KBM-7 (cell line): ENCODE measurements around the gene PCSK6.

ENCODE experiments used
- DNase-seq: peaks from one replicate; pipeline ENCODE4 v3.0.0-alpha.2; 2015
- in situ Hi-C: fragments of 300-500 bp; cut with MboI; formaldehyde crosslinking; loops from 2 replicates; pipeline ENCODE4 v1.14.3; 2020; ENCODE audit warnings: low sequenced_read_pairs, low pct_unique_long_range_greater_than_20kb, mixed read lengths

Gene PCSK6

GRCh38 chr15:101525087-101525669 is 35.7 kb upstream of the PCSK6 start:
- in situ Hi-C loops: no loop called here
- no peak for DNase-seq

- in situ Hi-C loops: no loop called here
- no peak for DNase-seq
Measured at GRCh38 chr15:101523560-101523940, 34.0 kb upstream of the PCSK6 start.

- DNase-seq: no peak
- in situ Hi-C loops: no loop called here
Measured at GRCh38 chr15:101522621-101523559, 33.4 kb upstream of the PCSK6 start.

GRCh38 chr15:101522091-101522490 is 32.6 kb upstream of the PCSK6 start:
- in situ Hi-C loops: no loop called here
- DNase-seq: no peak

GRCh38 chr15:101521591-101521990 is 32.1 kb upstream of the PCSK6 start:
- in situ Hi-C loops: no loop called here
- DNase-seq: peak; percentile 95

GRCh38 chr15:101521069-101521468 is 31.6 kb upstream of the PCSK6 start:
- no peak for DNase-seq
- in situ Hi-C loops: no loop called here

GRCh38 chr15:101520395-101520794 is 30.9 kb upstream of the PCSK6 start:
- in situ Hi-C loops: no loop called here
- no peak for DNase-seq

- no peak for DNase-seq
- in situ Hi-C loops: no loop called here
Measured at GRCh38 chr15:101517504-101517903, 28.0 kb upstream of the PCSK6 start.

- DNase-seq: no peak
- in situ Hi-C loops: no loop called here
Measured at GRCh38 chr15:101514318-101514717, 24.8 kb upstream of the PCSK6 start.

- in situ Hi-C loops: no loop called here
Measured at GRCh38 chr15:101511717-101512116, 22.2 kb upstream of the PCSK6 start.

GRCh38 chr15:101510212-101511197 is 21.0 kb upstream of the PCSK6 start:
- DNase-seq: peak; percentile 37
- in situ Hi-C loops: no loop called here

More at GRCh38 chr15:101511717-101512116, 22.2 kb upstream of the PCSK6 start:
- DNase-seq: no peak

- in situ Hi-C loops: no loop called here
Measured at GRCh38 chr15:101509279-101509678, 19.8 kb upstream of the PCSK6 start.

GRCh38 chr15:101506491-101506890 is 17.0 kb upstream of the PCSK6 start:
- DNase-seq: no peak
- in situ Hi-C loops: no loop called here

More at GRCh38 chr15:101509279-101509678, 19.8 kb upstream of the PCSK6 start:
- DNase-seq: no peak

- no peak for DNase-seq
- in situ Hi-C loops: no loop called here
Measured at GRCh38 chr15:101505610-101506337, 16.3 kb upstream of the PCSK6 start.

- in situ Hi-C loops: no loop called here
- no peak for DNase-seq
Measured at GRCh38 chr15:101504866-101505609, 15.5 kb upstream of the PCSK6 start.

- no peak for DNase-seq
- in situ Hi-C loops: no loop called here
Measured at GRCh38 chr15:101504373-101504772, 14.9 kb upstream of the PCSK6 start.

GRCh38 chr15:101503296-101503599 is 13.7 kb upstream of the PCSK6 start:
- in situ Hi-C loops: no loop called here

GRCh38 chr15:101502572-101503295 is 13.2 kb upstream of the PCSK6 start:
- no peak for DNase-seq
- in situ Hi-C loops: no loop called here

More at GRCh38 chr15:101503296-101503599, 13.7 kb upstream of the PCSK6 start:
- no peak for DNase-seq
